Keratinocyte (primary cell): ENCODE results near the gene CHAF1A.

Source experiments
- CTCF ChIP-seq, 3 experiments: IDR thresholded peaks in 1 of 3; conservative IDR thresholded peaks in 1 of 3; optimal IDR thresholded peaks in 1 of 3; 2 replicates in 2 of 3; 3 replicates in 1 of 3; pipeline versions ENCODE3 to v1.5.1; 2011; ENCODE audit warnings: low read length in 3 of 3, mild to moderate bottlenecking in 3 of 3, moderate library complexity in 2 of 3, control low read depth in 1 of 3, inconsistent platforms in 1 of 3; ENCODE audit not compliant: insufficient read depth in 2 of 3; ENCODE audit errors: extremely low read depth in 1 of 3
- EZH2 ChIP-seq: IDR thresholded peaks from one replicate; pipeline ENCODE4 v1.6.1; 2012; ENCODE audit warnings: inconsistent platforms, mild to moderate bottlenecking, low read length, moderate library complexity

GRCh38 chr19:4369888-4370260 is 32.6 kb upstream of the CHAF1A start:
- peak; percentile 50 to 90 (median 76) for TF ChIP-seq CTCF (optimal IDR thresholded peaks at IDR 0.05 in 1 of 3, IDR thresholded peaks at IDR 0.05 in 1 of 3, conservative IDR thresholded peaks at IDR 0.05 in 1 of 3; ENCODE audit: extremely low read depth in 1 of 3, insufficient read depth in 2 of 3, low read length in 3 of 3)
- no peak for TF ChIP-seq EZH2
